NCI-H69 (cell line): ENCODE data around the gene OSGIN1.
A peak's percentile ranks its signal among the peaks of the same experiment; 100 is the strongest.

Experiments
- DNase-seq: peaks from one replicate; lab custom pipeline; 2025; lab: John Stamatoyannopoulos, UW

OSGIN1 gene

DNA sequence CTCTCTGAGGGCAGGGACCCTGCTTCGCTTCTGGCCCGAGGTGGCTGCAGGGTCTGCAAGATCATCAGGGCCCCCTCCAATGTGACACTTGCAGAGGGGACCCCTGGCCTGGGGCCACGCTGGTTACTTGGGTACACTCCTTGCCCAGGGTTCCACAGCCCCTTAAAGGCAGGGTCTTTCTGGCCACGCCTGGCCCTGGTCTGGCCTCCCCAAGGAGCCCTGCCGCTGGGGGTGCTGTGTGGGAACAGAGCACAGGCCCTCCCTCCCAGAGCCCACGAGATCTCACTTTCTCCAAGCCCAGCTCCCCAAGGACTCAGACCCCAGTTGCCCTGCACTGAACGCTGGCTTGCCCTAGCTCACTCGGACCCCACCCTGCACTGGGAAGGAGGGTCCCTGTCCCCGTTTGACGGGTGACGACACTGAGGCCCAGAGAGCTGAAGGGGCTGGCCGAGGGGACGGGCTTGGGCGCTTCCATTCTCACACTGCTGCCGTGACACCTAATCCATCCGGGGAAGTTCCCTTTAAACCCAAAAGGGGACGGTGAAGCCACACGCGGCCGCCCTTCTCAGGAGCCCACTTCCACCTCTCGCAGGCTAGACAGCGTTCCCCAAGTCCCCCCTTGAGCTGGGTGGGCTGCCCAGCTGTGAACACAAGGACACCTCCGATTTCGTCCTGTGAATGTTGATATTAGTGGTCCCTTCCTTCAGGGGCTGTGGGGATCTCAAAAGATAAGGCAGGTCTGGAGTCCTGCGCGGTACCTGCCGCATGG is 26.9 kb upstream of the OSGIN1 start:
- no peak for DNase-seq

DNA sequence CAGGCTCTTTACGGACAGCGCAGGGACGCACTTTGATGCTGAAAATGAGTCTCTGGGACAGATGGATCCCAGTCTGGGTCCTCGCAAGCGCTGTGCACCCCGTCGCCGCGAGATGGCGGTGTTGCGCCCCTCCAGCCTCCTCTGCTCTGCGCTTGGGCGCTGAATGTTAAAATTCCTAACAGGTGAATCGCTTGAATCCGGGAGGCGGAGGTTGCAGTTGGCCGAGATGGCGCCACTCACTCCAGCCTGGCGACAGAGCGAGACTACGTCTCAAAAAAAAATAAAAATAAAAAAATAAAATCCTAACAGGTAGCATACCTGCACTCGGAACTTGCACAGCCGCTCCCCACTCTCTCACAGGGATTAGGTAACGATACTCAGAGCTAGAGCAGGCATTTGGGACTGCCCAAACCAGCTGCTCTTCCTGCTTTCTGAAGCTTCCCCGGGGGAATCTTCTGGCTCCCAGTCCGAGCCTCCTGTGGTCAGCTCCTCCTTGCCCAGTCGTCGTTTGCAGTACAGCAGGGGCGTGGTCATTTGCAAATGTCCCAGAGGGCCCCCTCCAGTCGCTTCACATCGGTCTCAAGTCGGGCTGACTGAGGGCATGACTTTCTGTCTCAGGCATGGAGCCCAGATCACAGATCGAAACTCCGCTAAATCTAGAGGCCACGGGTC is 26.2 kb upstream of the OSGIN1 start:
- DNase-seq, result peak; percentile 72

DNA sequence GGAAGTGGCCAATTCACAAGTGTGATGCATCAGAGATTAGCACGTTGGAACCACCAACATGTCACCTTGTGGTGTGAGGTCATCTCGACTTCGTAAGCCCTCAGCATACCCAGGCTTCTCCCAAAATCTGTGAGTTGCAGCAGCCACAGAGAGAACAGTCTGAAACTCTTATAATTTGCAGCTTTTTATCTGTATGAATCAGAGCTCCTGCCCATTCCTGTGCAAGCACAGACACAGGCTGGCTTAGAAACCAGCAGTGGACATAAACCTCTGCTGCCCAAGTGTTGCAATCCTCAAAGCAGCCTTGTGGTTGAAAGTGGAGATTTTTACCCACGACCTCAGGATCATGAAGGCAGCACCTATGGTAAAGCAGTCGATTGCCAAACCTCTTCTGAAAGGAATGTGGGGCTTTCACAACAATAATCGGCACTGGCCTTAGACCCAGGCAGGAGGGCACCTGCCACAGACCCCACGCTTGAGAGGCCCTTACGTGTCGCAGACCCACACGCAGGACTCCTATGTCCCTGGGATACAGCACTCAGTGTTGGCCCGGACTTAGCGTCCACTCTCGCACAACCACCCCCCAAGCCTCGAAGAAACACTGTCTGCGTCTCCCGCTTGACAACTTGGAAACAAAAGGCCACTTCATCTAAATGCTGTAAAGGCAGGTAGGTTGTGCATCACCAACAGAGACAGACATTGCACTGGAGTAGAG is 24.5 kb upstream of the OSGIN1 start:
- DNase-seq, result no peak

DNA sequence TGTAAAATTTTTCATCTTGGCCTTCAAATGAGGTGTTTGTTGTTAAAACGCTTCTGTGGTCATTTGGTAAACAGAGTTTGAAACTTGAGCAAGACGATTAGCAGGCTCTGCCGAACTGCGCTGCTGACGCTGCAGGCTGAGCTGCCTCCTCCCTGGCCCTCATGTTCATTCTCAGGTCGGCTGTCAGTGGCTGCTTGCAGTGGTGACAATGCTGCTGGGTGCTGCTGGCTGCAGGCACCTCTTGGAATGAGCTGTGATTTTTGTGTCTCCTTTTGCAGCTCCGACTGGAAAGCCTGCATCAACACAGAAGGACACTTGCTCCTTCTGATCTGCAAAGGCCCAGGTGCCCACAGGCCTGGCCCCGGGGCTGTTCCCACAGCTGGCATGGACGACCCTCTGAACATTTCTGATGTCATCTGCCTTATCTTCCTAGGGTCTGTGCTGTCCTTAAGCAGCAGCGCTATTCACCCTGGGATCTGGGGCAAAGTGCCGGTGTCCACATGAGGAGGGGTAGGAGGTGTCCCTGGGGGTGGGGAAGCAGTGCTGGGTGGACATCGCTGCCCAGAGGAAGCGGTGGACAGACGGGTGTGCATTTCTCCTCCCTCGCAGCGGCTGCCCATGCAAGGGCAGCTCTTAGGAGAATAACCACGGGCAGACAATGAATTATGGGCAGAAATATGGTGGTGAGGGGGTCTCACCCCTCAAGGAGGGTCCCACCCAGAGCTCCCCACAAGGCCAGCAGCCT is 23.1 kb upstream of the OSGIN1 start:
- DNase-seq, result no peak

DNA sequence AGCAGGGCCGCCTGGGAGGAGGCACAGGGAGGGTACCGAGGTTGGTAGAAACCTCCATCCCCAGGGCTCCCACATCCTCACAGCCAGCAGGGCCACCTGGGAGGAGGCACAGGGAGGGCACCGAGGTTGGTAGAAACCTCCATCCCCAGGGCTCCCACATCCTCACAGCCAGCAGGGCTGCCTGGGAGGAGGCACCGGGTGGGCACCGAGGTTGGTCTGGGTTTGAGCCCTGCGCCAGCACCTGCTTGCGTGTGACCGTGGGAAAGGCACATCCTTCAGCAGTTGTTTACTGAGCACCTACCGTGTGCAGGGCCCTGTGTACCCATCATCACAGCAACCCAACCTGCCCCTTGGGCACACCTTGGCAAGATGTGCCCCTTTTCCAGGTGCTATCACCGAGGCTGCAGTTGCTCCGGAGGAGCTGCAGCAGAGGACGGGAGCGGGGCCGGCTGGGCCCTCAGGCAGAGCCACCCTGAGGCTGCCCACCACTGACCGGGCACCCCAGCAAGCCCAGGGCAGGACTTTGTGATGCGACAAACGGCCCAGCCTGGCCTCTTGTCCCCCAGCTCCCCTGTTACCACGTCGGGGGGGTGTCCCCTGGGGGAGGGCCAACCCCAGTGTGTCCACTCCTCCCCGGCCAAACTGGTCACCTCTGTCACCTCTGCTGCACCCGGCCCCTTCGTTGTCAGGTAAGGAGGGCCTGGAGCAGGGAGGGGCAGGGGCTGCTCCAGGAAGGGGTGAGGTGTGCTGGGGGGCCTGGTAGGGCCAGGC is 22.1 kb upstream of the OSGIN1 start:
- no peak for DNase-seq

DNA sequence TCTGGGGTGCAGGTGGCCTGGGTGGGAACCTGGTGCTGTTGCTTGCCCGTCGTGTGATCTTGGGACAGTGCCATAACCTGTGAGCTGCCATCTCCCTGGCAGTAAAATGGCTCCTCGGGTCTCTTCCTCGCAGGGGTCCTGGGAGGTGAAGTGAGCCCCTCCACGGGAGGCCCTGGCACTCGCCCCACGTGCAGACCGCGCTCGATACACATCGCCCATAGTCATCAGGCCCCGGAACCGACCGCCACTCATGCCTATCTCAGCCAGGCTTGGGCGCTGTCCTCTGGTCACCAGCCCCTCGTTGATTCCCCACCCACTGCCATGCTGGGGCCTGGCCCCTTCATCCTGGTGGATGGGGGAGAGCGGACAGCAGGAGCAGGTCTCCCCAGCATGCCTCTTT is 21.5 kb upstream of the OSGIN1 start:
- DNase-seq, result no peak

DNA sequence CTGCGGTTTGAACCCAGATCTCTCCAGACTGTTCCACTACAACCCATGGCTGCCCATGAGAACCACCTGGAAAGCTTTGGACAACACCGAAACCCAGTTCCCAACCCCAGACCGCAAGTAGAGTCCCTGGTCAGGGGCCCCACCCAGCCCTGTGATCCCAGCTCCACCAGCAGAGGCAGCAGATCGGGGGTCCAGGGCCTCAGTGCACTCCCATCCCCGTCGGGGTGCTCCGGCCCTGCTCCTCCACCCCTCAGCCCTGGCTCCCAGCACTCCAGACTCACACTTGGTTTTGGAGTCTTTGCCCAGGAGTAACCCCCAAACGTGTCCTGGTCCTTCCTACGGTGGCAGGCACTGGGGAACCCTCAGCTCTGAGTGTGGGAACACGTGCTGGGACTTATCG is 20.7 kb upstream of the OSGIN1 start:
- DNase-seq, result no peak

DNA sequence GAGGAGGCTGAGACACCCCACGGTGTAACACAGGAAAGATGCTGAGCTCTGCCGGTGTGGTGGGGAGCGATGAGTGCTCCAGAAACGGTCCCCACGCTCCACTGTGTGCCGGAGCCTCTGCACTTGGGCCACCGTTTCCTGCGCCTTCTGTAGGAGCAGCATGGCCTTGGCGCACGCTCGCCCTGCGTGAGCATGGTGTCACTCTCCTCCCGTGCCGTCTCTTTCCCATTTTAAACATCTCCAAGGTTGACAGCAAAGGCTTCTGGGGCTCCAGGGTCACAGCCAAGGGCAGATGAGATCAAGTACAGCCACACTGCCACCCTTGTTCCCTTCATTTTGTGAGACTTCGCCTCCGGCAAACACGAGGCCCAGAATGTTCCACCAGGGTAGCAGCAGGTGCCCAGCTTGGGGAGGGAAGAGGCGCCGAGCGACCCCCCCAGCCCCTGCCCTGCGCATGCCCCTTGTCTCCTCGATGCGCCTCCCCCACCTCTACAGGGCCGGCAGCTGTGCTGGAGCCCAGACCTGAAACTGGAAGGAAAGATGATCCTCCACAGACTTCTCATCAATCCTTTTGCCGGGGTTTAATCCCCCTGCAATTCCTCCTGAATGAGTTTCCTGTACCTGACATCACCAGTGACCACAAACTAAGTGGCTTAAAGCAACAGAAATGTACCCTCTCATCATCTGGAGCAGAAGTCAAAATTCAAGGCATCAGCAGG is 19.9 kb upstream of the OSGIN1 start:
- DNase-seq, result no peak

DNA sequence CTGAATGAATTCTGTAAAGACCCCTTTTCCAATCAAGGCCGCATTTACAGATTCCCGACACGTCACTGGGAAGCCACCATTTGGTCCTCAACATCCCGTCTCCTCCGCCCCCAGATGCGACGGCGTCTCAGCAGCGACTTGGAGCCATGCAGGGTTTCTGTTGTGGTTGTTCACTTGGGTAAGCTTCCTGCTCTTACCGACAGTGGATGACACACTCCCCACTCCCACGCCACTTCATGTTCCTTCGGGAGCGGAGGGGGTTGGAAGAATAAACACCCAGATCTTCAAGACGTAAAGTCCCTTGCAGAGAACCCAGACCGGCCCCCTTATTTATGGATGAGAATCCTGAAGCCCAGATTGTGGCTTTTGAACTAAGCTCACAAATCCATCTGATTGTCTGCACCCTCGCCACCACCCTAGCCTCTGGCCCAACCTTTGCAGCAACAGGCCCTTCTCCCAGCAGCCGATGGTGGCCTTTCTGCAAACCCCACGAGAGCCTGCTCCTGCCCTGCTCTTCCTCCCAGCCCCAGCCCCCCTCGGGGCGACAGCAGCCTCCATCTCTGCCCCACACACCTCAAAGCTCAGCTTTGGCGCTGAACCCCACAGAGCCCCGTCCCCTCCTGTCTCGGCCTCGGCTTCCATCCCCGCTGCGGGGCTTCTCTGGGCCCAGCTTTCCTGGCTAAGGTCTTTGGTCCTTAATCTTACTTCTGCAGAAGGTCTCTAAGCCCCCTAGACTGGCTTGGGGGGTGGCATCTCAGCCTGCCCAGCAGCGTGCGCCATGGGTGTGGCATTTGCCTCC is 19.0 kb upstream of the OSGIN1 start:
- no peak for DNase-seq

DNA sequence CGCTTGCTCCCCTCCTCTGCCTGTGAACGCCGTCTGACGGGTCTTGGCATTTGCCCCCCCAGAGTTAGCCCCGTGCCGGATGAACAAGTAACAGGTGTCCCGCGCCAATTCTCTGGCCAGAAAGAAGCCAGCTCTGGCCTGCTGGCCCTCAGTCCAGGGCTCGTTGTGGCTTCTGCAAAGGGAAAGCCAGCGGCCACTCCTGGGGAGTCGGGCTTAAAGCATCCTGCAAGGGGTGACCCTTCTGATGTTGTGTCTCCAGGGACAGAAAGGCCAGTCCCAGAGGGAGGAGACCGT is 18.4 kb upstream of the OSGIN1 start:
- DNase-seq, result no peak

DNA sequence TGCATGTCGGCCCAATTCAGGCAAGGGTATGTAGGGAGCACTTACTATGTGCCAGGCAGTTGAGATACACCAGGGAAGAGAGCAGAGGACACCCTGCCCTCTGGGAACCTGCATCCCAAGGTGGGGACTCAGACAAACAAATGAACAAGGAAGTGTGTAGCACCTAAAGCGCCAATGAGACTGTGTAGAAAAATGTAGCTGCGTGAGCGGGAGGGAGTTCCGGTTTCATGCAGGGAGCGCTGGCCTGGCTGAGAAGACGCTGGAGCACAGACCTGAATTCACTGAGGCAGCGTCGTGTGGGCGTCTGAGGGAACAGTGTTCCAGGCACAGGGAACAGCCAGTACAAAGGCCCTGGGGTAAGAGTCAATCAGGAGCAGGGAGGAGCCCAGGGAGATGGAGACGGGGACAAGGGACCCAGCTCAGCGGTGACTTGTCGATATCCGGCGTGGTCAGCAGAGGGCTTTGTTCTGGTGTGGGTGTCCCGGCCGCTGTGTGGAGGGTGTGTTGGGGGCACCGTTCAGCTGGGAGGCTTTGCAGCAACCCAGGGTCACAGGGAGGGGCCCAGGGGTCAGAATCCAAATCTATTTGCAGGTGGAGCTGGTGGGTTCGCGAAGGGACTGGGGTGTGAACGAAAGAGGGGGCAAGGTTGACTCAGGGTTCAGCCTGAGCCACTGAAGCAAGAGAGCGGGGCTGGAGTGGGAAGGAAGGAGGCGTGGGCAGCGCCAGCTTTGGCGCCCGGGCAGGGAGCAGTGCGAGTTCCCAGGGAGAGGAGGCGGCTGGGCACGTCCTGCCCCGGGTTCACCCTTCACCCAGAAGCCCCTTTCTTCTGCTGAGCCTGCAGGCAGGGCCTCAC is 17.8 kb upstream of the OSGIN1 start:
- no peak for DNase-seq

DNA sequence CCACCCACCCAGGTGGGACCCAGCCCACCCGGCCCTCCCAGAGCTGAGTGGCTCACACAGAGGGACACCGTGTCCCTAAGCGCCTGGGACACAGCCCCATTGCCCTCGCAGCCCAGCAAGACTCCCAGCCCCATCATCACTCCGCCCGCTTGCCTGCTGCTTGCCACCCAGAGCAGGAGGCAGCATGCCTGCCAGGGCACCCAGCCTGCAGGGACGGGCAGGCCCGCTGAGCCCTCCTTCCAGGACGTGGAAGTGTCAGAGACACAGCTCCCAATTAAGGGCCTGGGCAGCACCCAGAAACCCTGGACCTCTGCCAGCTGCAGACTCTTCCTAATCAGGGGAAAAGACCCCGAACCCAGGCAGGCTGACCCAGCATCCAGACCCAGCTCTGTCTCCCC is 17.2 kb upstream of the OSGIN1 start:
- DNase-seq, result no peak

DNA sequence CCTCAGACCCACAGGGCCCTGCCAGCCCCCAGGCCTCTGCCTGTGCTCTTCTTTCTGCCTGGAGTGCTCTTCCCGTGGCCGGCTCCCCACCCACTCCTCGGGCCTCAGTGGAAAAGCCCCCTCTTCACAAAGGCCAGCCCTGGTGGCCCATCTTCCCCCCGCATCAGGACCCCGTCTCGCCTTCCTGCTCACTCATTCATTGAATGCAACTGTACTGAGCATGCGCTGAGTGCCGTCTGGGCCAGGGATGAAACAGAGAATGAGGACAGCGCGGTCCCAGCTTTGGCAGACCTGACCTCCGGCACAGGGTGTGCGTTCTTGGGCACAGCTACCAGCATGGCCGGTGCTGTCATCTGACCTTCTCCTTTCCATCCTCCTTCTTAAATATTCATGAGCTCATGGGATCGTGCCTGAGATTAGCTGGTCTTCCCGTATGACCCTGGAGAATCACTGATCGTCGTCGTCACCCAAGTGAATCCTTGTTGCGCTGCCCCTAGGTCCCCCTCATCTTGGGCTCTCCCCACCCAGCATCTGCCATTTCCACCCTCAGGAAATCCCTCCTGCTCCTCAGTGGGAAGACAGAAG is 16.4 kb upstream of the OSGIN1 start:
- DNase-seq, result no peak

DNA sequence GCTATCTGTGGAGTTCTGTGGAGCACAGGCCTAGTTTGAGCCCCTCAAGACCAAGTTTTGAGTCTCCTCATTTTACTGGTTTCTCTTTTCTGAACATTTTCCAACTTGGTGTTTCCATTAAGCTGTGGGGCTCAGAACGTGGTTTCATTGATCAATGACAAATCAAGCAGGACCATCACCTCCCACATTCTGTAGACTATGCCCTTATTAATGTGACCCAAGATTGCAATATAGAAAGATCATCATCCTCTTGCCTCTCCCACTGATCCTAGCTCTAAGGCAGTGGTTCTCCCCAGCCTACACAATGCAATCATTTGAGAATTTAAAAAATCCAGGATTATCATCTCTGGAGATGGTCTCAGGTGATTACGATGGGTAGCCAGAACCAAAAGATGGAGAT is 15.8 kb upstream of the OSGIN1 start:
- DNase-seq, result no peak

DNA sequence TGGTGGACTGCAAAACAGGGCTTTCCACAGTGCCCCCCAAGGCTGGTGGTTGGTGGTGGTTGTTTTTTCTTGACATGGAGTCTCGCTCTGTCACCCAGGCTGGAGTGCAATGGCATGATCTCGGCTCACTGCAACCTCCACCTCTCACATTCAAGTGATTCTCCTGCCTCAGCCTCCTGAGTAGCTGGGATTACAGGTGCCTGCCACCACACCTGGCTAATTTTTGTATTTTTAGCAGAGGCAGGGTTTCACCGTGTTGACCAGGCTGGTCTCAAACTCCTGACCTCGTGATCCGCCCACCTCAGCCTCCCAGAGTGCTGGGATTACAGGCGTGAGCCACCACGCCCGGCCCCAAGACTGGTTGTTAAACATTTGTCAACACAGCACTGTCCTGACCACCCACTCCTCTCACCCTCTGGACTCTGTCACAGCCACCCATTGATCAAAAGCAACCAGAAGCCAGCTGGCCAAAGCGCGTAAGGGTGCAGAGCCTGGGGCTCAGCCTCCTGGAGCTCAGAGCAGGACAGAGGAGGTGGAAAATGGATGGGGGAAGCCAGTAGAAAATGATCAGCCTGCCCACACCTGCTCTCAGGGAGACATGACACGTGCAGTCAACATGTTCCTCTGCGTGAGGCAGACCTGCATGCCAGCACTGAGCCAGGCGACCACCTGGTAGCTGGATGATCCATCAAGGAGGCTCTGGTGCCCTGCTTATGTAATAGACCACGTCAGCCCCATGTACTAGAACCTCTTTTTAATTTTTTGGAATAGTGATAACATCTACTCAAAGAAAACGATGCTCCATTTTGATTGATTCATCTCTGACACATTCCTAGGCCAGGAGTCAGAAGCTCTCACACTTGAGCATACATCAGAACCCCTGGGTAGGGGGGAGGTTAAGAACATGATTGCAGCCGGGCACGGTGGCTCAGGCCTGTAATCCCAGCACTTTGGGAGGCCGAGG is 14.8 kb upstream of the OSGIN1 start:
- DNase-seq, result no peak

DNA sequence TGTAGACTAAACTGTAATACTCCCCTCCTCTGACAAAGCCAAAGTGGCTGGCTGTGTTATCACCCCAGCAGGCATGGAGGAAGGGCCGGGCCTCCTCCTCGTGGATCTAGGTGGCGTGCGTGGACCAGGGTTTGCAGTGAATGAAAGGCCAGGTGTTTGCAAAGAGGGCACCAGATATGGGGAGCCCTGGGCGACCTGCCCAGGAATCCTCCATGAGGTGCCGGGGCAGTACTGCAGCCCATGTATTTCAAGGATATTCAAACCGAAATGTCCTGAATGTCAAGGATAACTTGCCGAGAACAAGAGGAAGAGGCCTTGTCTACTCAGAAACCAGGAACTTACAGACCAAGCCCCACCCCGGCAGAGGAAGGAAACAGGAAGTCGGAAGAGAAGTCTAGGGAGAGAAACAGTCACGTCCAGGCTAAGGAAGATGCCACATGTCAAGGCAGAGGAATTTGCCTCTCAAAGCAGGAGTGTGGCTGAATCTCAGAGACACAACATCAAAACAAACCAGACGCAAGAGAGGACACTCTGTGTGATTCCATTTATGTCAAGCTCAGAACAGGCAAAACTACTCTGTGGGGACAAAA is 13.7 kb upstream of the OSGIN1 start:
- no peak for DNase-seq

DNA sequence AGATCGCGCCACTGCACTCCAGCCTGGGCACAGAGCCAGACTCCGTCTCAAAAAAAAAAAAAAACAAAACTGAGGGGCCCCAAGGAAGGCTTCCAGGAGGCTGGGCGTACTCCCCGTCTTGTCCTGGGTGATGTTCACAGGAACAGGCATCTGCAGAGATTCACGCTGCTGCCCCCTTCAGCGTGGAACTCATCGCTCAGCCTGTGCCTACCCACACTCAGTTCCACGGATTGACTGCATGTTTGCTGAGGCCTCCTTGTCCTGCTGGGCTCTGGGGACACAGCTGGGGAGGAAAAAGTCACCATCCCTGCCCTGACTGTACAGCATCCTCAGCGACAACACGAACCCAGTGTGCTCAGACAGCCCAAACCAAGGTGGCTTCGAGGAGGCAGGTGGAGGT is 12.9 kb upstream of the OSGIN1 start:
- no peak for DNase-seq
